Activated naive CD4-positive, alpha-beta T cell treated with anti-CD3 and anti-CD28 coated beads for 36 hours (primary cell): Measurements from ENCODE around the gene FOXA3. TPM values are rescaled to one million over a fixed set of nuclear protein-coding genes. Genes with fewer than 3 reads are reported as not detected.

Experiments used
- CTCF ChIA-PET: fragments of 350-600 bp; sonication (Branson Sonifier 250); formaldehyde crosslinking; loops from one replicate; lab custom pipeline; 2021; ENCODE audit warnings: antibody characterized with exemption; lab: Charles Lee
- DNase-seq: peaks from one replicate; pipeline ENCODE4 v3.0.0-alpha.2; 2020
- H3K27ac Mint-ChIP-seq: one replicate; pipeline ENCODE4 v1.8.0; 2021; ENCODE audit warnings: mild to moderate bottlenecking, mixed read lengths
- H3K27me3 Mint-ChIP-seq: one replicate; pipeline ENCODE4 v1.8.0; 2021; ENCODE audit warnings: low read depth, mixed read lengths
- H3K36me3 Mint-ChIP-seq: one replicate; pipeline ENCODE4 v1.8.0; 2021; ENCODE audit warnings: low read depth, mixed read lengths
- H3K4me1 Mint-ChIP-seq: one replicate; pipeline ENCODE4 v1.8.0; 2021; ENCODE audit warnings: low read depth, mixed read lengths
- H3K4me3 Mint-ChIP-seq: one replicate; pipeline ENCODE4 v1.8.0; 2021; ENCODE audit warnings: mild to moderate bottlenecking, moderate library complexity, mixed read lengths
- H3K9me3 Mint-ChIP-seq: one replicate; pipeline ENCODE4 v1.8.0; 2021; ENCODE audit warnings: mixed read lengths
- intact Hi-C: fragments of 100-400 bp; cut with micrococcal nuclease; formaldehyde crosslinking; loops from one replicate; pipeline ENCODE4 v1.15.1; 2023
- total RNA-seq, 2 experiments: library from RNA; stranded (reverse); gene quantifications; one replicate each; pipeline ENCODE4 v1.2.3, GENCODE V29; 2021

FOXA3 gene
- total RNA-seq, 2 experiments from 2014 or later: 0.20 TPM; not detected in 1

DNA sequence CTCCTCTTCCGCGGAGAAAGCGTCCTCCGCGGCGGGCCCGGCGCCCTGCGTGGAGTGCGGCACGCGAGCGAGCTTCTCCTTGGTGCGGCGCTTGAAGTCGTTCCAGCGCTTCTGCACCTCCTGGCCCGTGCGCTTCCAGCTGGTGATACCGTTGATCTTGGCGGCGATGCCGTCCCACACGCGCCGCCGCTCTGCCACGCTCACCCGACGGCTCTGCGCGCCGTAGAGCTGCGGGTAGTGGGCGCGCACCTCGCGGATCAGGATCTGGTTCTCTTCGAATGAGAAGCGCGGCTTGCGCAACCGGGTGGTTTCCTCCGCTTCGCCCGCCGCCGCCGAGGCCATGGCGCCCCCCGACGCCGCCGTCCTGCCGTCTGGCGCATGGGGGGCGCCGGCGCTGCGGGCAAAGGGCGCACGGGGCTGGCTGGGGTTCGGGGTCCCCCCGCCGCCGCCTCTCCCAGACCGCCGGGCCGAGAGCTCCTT is 37.3 kb downstream of the FOXA3 start:
- Mint-ChIP-seq H3K4me3 (peak overlapping the region; percentile 60), H3K36me3 (peaks cover 4% of the 10 kb centered on the region), H3K27ac (no peak overlapping the region), H3K4me1 (peaks cover 12% of the 10 kb centered on the region), H3K9me3 (no peaks in the 10 kb centered on the region), H3K27me3 (no peaks in the 10 kb centered on the region)
- intact Hi-C loops: loop anchor here (5.0 kb wide), 1 partner anchor 169 kb away; the partner anchor contains the start of genes FBXO46 and MEIOSIN
- DNase-seq: peak; percentile 57
- CTCF ChIA-PET: interaction anchor here (0.6 to 1.5 kb wide), 4 partner anchors 15 to 38 kb away, joined by 3 to 6 read pairs (median 5); partner anchors contain the start of genes FOXA3, IRF2BP1 and SYMPK

- H3K27ac Mint-ChIP-seq: peak within 1 kb of the TSS; percentile 71
- no peak for DNase-seq
- intact Hi-C loops: loop anchor here (1.0 to 5.0 kb wide), 7 partner anchors 16 to 361 kb away; partner anchors contain the start of genes CCDC61, FBXO46, IRF2BP1 and MEIOSIN
- H3K9me3 Mint-ChIP-seq: no peaks in the 10 kb centered on the region
- H3K27me3 Mint-ChIP-seq: no peaks in the 10 kb centered on the region
- H3K4me1 Mint-ChIP-seq: peaks cover 12% of the 10 kb centered on the region
- peaks cover 4% of the 10 kb centered on the region for H3K36me3 Mint-ChIP-seq
- peak within 1 kb of the TSS; percentile 88 for H3K4me3 Mint-ChIP-seq
- CTCF ChIA-PET: interaction anchor here (0.6 to 2.1 kb wide), 6 partner anchors 16 to 779 kb away, joined by 3 to 9 read pairs (median 5); partner anchors contain the start of genes FOXA3, IRF2BP1 and SYMPK
These were observed 38.0 kb downstream of the FOXA3 start, which contains the start of gene MYPOP for GRCh38 chr19:45901912-45902650. Gene MYPOP (minus strand): TSS chr19:45902613. CDS start chr19:45901773, 840 bp downstream.

- CTCF ChIA-PET: interaction anchor here (0.6 to 2.1 kb wide), 5 partner anchors 16 to 779 kb away, joined by 3 to 9 read pairs (median 5); partner anchors contain the start of genes FOXA3 and IRF2BP1
- H3K4me1 Mint-ChIP-seq: peaks cover 12% of the 10 kb centered on the region
- no peaks in the 10 kb centered on the region for H3K27me3 Mint-ChIP-seq
- peak overlapping the region; percentile 71 for H3K27ac Mint-ChIP-seq
- H3K9me3 Mint-ChIP-seq: no peaks in the 10 kb centered on the region
- peak overlapping the region; percentile 88 for H3K4me3 Mint-ChIP-seq
- peaks cover 4% of the 10 kb centered on the region for H3K36me3 Mint-ChIP-seq
- peak; percentile 99 for DNase-seq
- intact Hi-C loops: loop anchor here (1.0 to 5.0 kb wide), 7 partner anchors 17 to 360 kb away; partner anchors contain the start of genes CCDC61, FBXO46, IRF2BP1 and MEIOSIN
These were observed 38.8 kb downstream of the FOXA3 start for GRCh38 chr19:45902651-45903625.

DNA sequence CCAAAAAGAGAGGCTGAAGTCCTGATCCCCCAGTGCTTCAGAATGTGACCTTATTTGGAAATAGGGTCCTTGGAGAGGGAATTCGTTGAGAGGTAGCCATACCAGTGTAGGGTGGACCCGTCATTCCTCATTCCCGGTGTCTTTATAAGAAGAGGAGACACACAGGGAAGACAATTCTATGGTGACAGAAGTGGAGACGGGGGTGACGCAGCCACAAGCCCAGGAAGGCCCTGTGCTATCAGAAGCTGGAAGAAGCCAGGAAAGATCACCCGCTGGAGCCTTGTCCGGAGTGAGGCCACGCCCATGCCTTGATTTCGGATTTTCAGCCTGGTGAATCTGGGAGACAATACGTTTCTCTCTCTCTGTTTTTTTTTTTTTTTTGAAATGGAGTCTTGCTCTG is 40.9 kb downstream of the FOXA3 start:
- Mint-ChIP-seq H3K9me3 (no peaks in the 10 kb centered on the region), H3K27ac (no peak overlapping the region), H3K36me3 (peaks cover 2% of the 10 kb centered on the region), H3K4me3 (no peak overlapping the region), H3K27me3 (peaks cover 2% of the 10 kb centered on the region), H3K4me1 (peaks cover 12% of the 10 kb centered on the region)
- CTCF ChIA-PET: no interaction called here
- no peak for DNase-seq
- intact Hi-C loops: no loop called here

GRCh38 chr19:45906221-45906620 is 42.1 kb downstream of the FOXA3 start:
- intact Hi-C loops: no loop called here
- CTCF ChIA-PET: no interaction called here
- Mint-ChIP-seq H3K36me3 (no peaks in the 10 kb centered on the region), H3K4me3 (no peak overlapping the region), H3K27me3 (peaks cover 2% of the 10 kb centered on the region), H3K4me1 (peaks cover 6% of the 10 kb centered on the region), H3K27ac (no peak overlapping the region), H3K9me3 (no peaks in the 10 kb centered on the region)
- no peak for DNase-seq

GRCh38 chr19:45908956-45909355 is 44.8 kb downstream of the FOXA3 start:
- H3K4me1 Mint-ChIP-seq: no peaks in the 10 kb centered on the region
- no peak overlapping the region for H3K27ac Mint-ChIP-seq
- peaks cover 11% of the 10 kb centered on the region for H3K27me3 Mint-ChIP-seq
- CTCF ChIA-PET: no interaction called here
- no peaks in the 10 kb centered on the region for H3K9me3 Mint-ChIP-seq
- DNase-seq: no peak
- intact Hi-C loops: no loop called here
- no peak overlapping the region for H3K4me3 Mint-ChIP-seq
- no peaks in the 10 kb centered on the region for H3K36me3 Mint-ChIP-seq

DNA sequence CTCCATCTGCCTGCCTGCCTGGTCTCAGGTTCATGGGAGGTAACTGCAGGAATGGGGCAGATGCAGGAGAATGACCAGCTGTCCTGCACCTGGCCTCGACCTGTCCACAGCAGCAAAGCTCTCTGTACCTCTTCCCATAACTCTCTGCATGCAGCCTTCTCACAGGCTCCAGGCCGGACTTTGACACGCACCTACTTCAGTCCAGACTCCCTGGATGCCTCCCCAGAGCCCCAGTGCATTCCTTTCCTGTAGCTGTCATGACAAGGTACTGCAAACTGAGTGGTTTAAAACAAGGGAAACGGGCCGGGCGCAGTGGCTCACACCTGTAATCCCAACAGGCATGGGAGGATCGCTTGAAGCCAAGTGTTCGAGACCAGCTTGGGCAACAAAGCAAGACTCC is 47.2 kb downstream of the FOXA3 start:
- intact Hi-C loops: no loop called here
- H3K27me3 Mint-ChIP-seq: peaks cover 12% of the 10 kb centered on the region
- CTCF ChIA-PET: no interaction called here
- no peak for DNase-seq
- no peaks in the 10 kb centered on the region for H3K36me3 Mint-ChIP-seq
- H3K9me3 Mint-ChIP-seq: no peaks in the 10 kb centered on the region
- no peaks in the 10 kb centered on the region for H3K4me1 Mint-ChIP-seq
- no peak overlapping the region for H3K4me3 Mint-ChIP-seq
- H3K27ac Mint-ChIP-seq: no peak overlapping the region

DNA sequence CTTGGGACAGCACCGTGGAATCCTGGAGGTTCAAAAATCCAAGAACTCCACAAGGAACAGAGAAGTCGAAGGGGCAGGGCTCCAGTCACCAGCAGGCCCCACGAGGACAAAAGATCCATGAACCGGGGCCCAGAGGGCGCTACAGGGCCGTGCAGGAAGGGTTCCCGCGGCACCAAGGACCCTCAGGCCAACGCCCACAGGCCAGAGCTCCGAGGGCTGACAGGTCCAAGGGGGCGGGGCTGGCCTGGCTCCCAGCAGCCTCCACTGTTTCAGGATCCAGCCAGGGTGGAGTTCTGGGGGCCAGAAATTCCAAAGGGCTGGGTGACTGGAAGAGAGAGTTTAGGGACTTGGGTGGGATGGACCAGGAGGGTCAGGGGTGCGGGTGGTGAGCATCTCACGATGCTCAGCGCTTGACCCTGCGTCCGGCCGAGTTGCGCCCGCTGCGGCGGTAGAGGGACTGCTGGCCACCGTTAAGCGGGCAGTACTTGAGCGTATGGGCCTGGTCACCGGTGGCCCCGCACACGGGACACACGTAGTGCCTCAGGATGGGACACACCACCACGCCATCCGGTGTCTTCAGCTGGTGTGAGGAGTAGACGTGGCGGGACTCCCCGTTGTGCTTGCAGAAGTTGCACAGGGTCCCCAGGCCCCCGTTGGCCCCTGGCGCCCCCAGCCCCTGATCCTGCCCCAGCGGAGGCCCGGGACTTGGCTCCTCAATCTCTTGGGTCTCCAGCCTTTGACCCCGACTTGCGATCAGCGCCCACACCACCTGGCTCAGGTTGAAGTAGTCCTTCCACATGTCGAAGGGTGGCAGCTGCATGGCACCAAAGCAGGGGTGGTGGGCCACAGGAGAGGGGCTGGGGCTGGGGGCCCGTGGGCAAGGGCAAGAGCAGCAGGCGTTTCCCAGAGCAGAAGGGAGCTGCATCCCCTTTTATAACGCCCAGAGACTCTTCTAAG is 50.0 kb downstream of the FOXA3 start, which contains the start of gene NANOS2:
NANOS2 (minus strand) TSS at position 905 of the 957 bp plus-strand sequence; CDS start at position 820, 85 bp downstream.
- CTCF ChIA-PET: no interaction called here
- Mint-ChIP-seq H3K9me3 (no peaks in the 10 kb centered on the region), H3K4me3 (no peak within 1 kb of the TSS), H3K4me1 (no peaks in the 10 kb centered on the region), H3K27me3 (peaks cover 15% of the 10 kb centered on the region), H3K36me3 (no peaks in the 10 kb centered on the region), H3K27ac (no peak within 1 kb of the TSS)
- intact Hi-C loops: no loop called here
- DNase-seq: no peak

DNA sequence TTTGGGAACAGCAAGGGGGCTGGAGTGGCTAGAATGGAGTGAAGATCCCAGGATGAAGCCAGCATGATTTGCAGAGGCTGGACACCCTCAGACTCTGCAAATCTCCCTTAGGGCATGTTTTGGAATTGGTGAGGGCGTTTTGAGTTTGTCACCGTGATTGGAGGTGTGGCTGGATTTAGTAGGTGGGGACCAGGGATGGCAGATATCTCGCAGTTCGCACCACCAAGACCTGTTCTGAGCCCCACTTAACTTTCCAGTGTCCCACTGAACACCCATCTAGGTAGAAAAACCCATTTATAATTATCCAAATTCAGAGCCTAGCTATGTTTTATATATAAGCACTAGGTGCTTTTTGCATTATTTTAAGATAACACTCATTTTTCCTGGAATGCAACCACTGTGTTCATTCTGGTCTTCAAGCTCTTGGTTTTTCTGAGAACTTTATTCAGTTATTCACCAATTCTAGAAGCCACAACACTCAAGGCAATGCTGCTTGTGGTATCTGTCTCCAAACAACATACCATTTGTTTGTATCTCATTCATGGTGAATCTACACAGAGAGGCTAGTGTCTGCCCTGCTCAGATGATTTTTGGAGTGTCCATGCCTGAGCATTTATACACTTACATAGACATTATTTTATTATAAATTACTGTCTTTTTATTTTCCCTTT is 53.4 kb downstream of the FOXA3 start:
- H3K36me3 Mint-ChIP-seq: no peaks in the 10 kb centered on the region
- intact Hi-C loops: no loop called here
- no peak for DNase-seq
- CTCF ChIA-PET: interaction anchor here (0.7 kb wide), 1 partner anchor 101 kb away, joined by 5 read pairs; no protein-coding TSS in a partner anchor
- H3K4me3 Mint-ChIP-seq: no peak overlapping the region
- H3K4me1 Mint-ChIP-seq: no peaks in the 10 kb centered on the region
- no peaks in the 10 kb centered on the region for H3K9me3 Mint-ChIP-seq
- no peak overlapping the region for H3K27ac Mint-ChIP-seq
- peaks cover 14% of the 10 kb centered on the region for H3K27me3 Mint-ChIP-seq

GRCh38 chr19:45918721-45919120 is 54.6 kb downstream of the FOXA3 start:
- no peaks in the 10 kb centered on the region for H3K4me1 Mint-ChIP-seq
- H3K27me3 Mint-ChIP-seq: peaks cover 9% of the 10 kb centered on the region
- no peak overlapping the region for H3K4me3 Mint-ChIP-seq
- intact Hi-C loops: no loop called here
- CTCF ChIA-PET: no interaction called here
- H3K9me3 Mint-ChIP-seq: no peaks in the 10 kb centered on the region
- no peak for DNase-seq
- H3K36me3 Mint-ChIP-seq: no peaks in the 10 kb centered on the region
- H3K27ac Mint-ChIP-seq: no peak overlapping the region
